HepG2 (cell line): ENCODE measurements around the gene NR3C2.

Experiments
- CBX5 ChIP-seq: sonication (generic); formaldehyde crosslinking; IDR thresholded peaks from 2 replicates; pipeline ENCODE4 v1.4.0; 2020; ENCODE audit warnings: missing genetic modification reagents, borderline replicate concordance
- CEBPB ChIP-seq: IDR thresholded peaks from 2 replicates; pipeline ENCODE4 v1.6.1; 2011; ENCODE audit warnings: low read depth, low read length, improper control_type of control experiment, borderline replicate concordance
- CTCF ChIP-seq: sonication (generic); formaldehyde crosslinking; IDR thresholded peaks from 2 replicates; pipeline ENCODE4 v1.5.0; 2020; ENCODE audit warnings: mild to moderate bottlenecking, missing genetic modification reagents, moderate library complexity
- EP300 ChIP-seq, 3 experiments: sonication (generic) in 1 of 3; formaldehyde crosslinking in 1 of 3; IDR thresholded peaks; 2 replicates each; pipeline versions ENCODE4 v1.5.1 to v1.6.1; 2011 to 2020; ENCODE audit warnings: low read depth in 2 of 3, low read length in 2 of 3, borderline replicate concordance in 1 of 3, improper control_type of control experiment in 1 of 3, mild to moderate bottlenecking in 1 of 3, missing genetic modification reagents in 1 of 3, moderate library complexity in 1 of 3
- FIP1L1 ChIP-seq: fragments of 200-400 bp; formaldehyde crosslinking; IDR thresholded peaks from 2 replicates; pipeline ENCODE4 v1.6.1; 2018; ENCODE audit warnings: low read depth, mild to moderate bottlenecking, low read length, moderate library complexity, borderline replicate concordance; ENCODE audit not compliant: insufficient read depth
- HOXA5 ChIP-seq: sonication (generic); formaldehyde crosslinking; IDR thresholded peaks from 2 replicates; pipeline ENCODE4 v1.4.0; 2020; ENCODE audit warnings: missing genetic modification reagents
- JUND ChIP-seq: sonication (generic); formaldehyde crosslinking; IDR thresholded peaks from 2 replicates; pipeline ENCODE4 v1.8.0; 2022; ENCODE audit warnings: mild to moderate bottlenecking, missing genetic modification reagents
- NFE2 ChIP-seq: sonication (generic); formaldehyde crosslinking; IDR thresholded peaks from 2 replicates; pipeline ENCODE4 v1.4.0; 2020; ENCODE audit warnings: missing genetic modification reagents
- NFE2L1 ChIP-seq: sonication (generic); formaldehyde crosslinking; IDR thresholded peaks from 2 replicates; pipeline ENCODE4 v1.4.0; 2020; ENCODE audit warnings: missing genetic modification reagents, mild to moderate bottlenecking, borderline replicate concordance
- RAD51 ChIP-seq: fragments of 450-650 bp; IDR thresholded peaks from 2 replicates; pipeline ENCODE4 v1.6.1; 2016; ENCODE audit warnings: borderline replicate concordance
- SMAD1 ChIP-seq: sonication (generic); formaldehyde crosslinking; IDR thresholded peaks from 2 replicates; pipeline ENCODE4 v1.4.0; 2020; ENCODE audit warnings: missing genetic modification reagents, low read depth, mild to moderate bottlenecking, borderline replicate concordance
- THAP7 ChIP-seq: sonication (generic); formaldehyde crosslinking; IDR thresholded peaks from 2 replicates; pipeline ENCODE4 v1.8.1; 2023; ENCODE audit warnings: mild to moderate bottlenecking, missing genetic modification reagents
- ZBTB10 ChIP-seq: sonication (generic); formaldehyde crosslinking; IDR thresholded peaks from 2 replicates; pipeline ENCODE4 v1.4.0; 2020; ENCODE audit warnings: missing genetic modification reagents, borderline replicate concordance
- ZNF563 ChIP-seq: sonication (generic); formaldehyde crosslinking; IDR thresholded peaks from 2 replicates; pipeline ENCODE4 v1.8.0; 2022; ENCODE audit warnings: mild to moderate bottlenecking, moderate library complexity, missing genetic modification reagents

DNA sequence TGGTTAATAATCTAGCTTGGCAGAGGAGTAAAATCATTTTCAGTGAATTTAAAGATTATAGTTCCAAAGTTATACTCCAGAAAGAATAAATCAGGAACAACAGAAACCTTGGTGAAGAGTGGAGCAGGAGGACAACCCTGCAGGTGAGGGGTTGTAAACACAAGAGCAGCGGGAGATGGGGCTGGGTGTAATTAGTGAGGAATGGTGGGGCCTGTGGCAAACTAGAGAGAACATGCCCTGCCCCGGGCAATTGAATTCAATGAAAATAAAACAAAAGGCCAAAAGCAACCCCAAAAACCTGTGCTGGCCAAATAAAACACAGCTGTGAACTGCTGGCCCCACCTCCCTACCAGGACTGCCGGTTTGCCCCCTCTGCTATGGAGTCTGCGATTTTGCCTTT is 325.2 kb downstream of the NR3C2 start:
- no peak for TF ChIP-seq CTCF (CRISPR knock-in tag)
- no peak for TF ChIP-seq THAP7
- TF ChIP-seq CBX5 (CRISPR knock-in tag), result no peak
- TF ChIP-seq EP300 (IDR thresholded peaks at IDR 0.05; ENCODE audit: low read depth in 2 of 2, low read length in 2 of 2), result no peak
- TF ChIP-seq EP300 (CRISPR knock-in tag; IDR thresholded peaks at IDR 0.05; ENCODE audit: borderline replicate concordance), result no peak
- TF ChIP-seq CEBPB, result no peak
- no peak for TF ChIP-seq ZBTB10 (CRISPR knock-in tag)
- no peak for TF ChIP-seq JUND (CRISPR knock-in tag)
- no peak for TF ChIP-seq FIP1L1
- no peak for TF ChIP-seq HOXA5
- TF ChIP-seq ZNF563 (CRISPR knock-in tag), result no peak
- TF ChIP-seq SMAD1, result no peak
- no peak for TF ChIP-seq NFE2
- no peak for TF ChIP-seq RAD51
- no peak for TF ChIP-seq NFE2L1 (CRISPR knock-in tag)
